GM18870 (cell line): ENCODE results near the gene PRKCH.
"Not testable (repeated sequence)": the region's sequence is repeated elsewhere in the genome, so short reads cannot be mapped to it uniquely, and the experiment has no call there.

Source experiments
- ATAC-seq: cut with Tn5 transposase; IDR thresholded peaks from one replicate; pipeline ENCODE4 v1.9.1; 2021; ENCODE audit warnings: moderate library complexity; ENCODE audit not compliant: unreplicated experiment

PRKCH gene

GRCh38 chr14:61388173-61388975, 67.0 kb downstream of the PRKCH start:
- peak; percentile 55 for ATAC-seq

- no peak for ATAC-seq
These were observed 67.7 kb downstream of the PRKCH start for GRCh38 chr14:61388976-61389576.

- ATAC-seq, result no peak
These were observed 69.7 kb downstream of the PRKCH start for GRCh38 chr14:61391119-61391518.

GRCh38 chr14:61392297-61392696, 70.9 kb downstream of the PRKCH start:
- no peak for ATAC-seq

GRCh38 chr14:61394542-61394941, 73.2 kb downstream of the PRKCH start:
- no peak for ATAC-seq

GRCh38 chr14:61395115-61395725, 73.8 kb downstream of the PRKCH start:
- no peak for ATAC-seq

GRCh38 chr14:61396279-61396678, 74.9 kb downstream of the PRKCH start:
- no peak for ATAC-seq

GRCh38 chr14:61396694-61397093, 75.3 kb downstream of the PRKCH start:
- no peak for ATAC-seq

- ATAC-seq, result no peak
These were observed 76.2 kb downstream of the PRKCH start for GRCh38 chr14:61397615-61398014.

- no peak for ATAC-seq
These were observed 76.8 kb downstream of the PRKCH start for GRCh38 chr14:61398221-61398620.

GRCh38 chr14:61399365-61399764, 78.0 kb downstream of the PRKCH start:
- ATAC-seq, result no peak

GRCh38 chr14:61401461-61401860, 80.1 kb downstream of the PRKCH start:
- no peak for ATAC-seq

- no peak for ATAC-seq
These were observed 82.0 kb downstream of the PRKCH start for GRCh38 chr14:61403411-61403810.

GRCh38 chr14:61404637-61405036, 83.3 kb downstream of the PRKCH start:
- no peak for ATAC-seq

GRCh38 chr14:61406198-61406597, 84.8 kb downstream of the PRKCH start:
- no peak for ATAC-seq

- ATAC-seq, result no peak
These were observed 85.3 kb downstream of the PRKCH start for GRCh38 chr14:61406675-61407074.

GRCh38 chr14:61408498-61408897, 87.1 kb downstream of the PRKCH start:
- ATAC-seq, result no peak

GRCh38 chr14:61409782-61410181, 88.4 kb downstream of the PRKCH start:
- ATAC-seq, result no peak

GRCh38 chr14:61415934-61416333, 94.6 kb downstream of the PRKCH start:
- ATAC-seq, result not testable (repeated sequence)

- ATAC-seq, result no peak
These were observed 95.2 kb downstream of the PRKCH start for GRCh38 chr14:61416591-61416990.

- no peak for ATAC-seq
These were observed 95.8 kb downstream of the PRKCH start for GRCh38 chr14:61417141-61417540.

- ATAC-seq, result no peak
These were observed 96.6 kb downstream of the PRKCH start for GRCh38 chr14:61417883-61418455.
